Gastroesophageal sphincter (tissue), 4 donors: ENCODE results near the gene EBF4. TPM values are rescaled to one million over a fixed set of nuclear protein-coding genes. Genes with fewer than 3 reads are reported as not detected.

Experiments used
- ATAC-seq: fragments of 150-250 bp; one replicate; pipeline ENCODE4 v1.9.1; 2016; ENCODE audit warnings: mild to moderate bottlenecking, moderate library complexity
- H3K27ac ChIP-seq, 4 donors: fragments of 200-600 bp; sonication (generic) in 3 of 4; 1 replicate in 3 of 4; 2 replicates in 1 of 4; pipeline ENCODE4 v1.5.1; 2016 to 2019
- H3K27me3 ChIP-seq: fragments of 200-600 bp; sonication (generic); one replicate; pipeline ENCODE4 v1.5.1; 2019
- H3K36me3 ChIP-seq, 2 donors: fragments of 200-600 bp; sonication (generic); one replicate each; pipeline ENCODE4 v1.5.1; 2019; ENCODE audit warnings: control low read depth in 1 of 2
- H3K4me1 ChIP-seq, 3 donors: fragments of 200-600 bp; sonication (generic); 1 replicate in 2 of 3; 2 replicates in 1 of 3; pipeline ENCODE4 v1.5.1; 2016 to 2019; ENCODE audit warnings: control low read depth in 2 of 3
- H3K4me3 ChIP-seq, 2 donors: fragments of 200-600 bp; sonication (generic); one replicate each; pipeline ENCODE4 v1.5.1; 2019; ENCODE audit warnings: mild to moderate bottlenecking in 1 of 2, moderate library complexity in 1 of 2
- H3K9me3 ChIP-seq, 3 donors: fragments of 200-600 bp; sonication (generic); one replicate each; pipeline ENCODE4 v1.5.1; 2017 to 2019; ENCODE audit warnings: control low read depth in 2 of 3
- CTCF ChIP-seq, 4 experiments: fragments of 200-600 bp in 2 of 4; fragments of 450-650 bp in 2 of 4; sonication (generic) in 1 of 4; IDR thresholded peaks; one replicate each; pipeline ENCODE4 v1.5.1; 2017 to 2019; ENCODE audit warnings: antibody characterized with exemption in 4 of 4, mild to moderate bottlenecking in 2 of 4, moderate library complexity in 2 of 4
- EP300 ChIP-seq: sonication (generic); formaldehyde crosslinking; IDR thresholded peaks from one replicate; pipeline ENCODE4 v1.6.1; 2017; ENCODE audit warnings: antibody characterized with exemption, mild to moderate bottlenecking
- POLR2A ChIP-seq, 2 donors: fragments of 450-650 bp; IDR thresholded peaks; one replicate each; pipeline ENCODE4 v1.6.1; 2017; ENCODE audit warnings: antibody characterized with exemption in 2 of 2, mild to moderate bottlenecking in 2 of 2, moderate library complexity in 1 of 2
- POLR2AphosphoS5 ChIP-seq: sonication (generic); formaldehyde crosslinking; IDR thresholded peaks from one replicate; pipeline ENCODE4 v1.6.1; 2017; ENCODE audit warnings: antibody characterized with exemption
- WGBS, 2 donors: methylation state at CpG; one replicate each; pipeline ENCODE4 v1.1.5; 2018; ENCODE audit warnings: low coverage in 1 of 2; 5-methylcytosine and 5-hydroxymethylcytosine counted together
- total RNA-seq, 4 donors: library from RNA; depleted of rRNA; stranded (reverse); fragments of >200 nt; gene quantifications; one replicate each; pipeline ENCODE4 v1.1.0, GENCODE V29; 2016

EBF4 gene
- total RNA-seq: 10 to 100 TPM; 14.5 to 36.6 (median 19.6) TPM

- peak; percentile 84 for ATAC-seq
- no peaks in the 10 kb centered on the region for H3K36me3 ChIP-seq
- H3K27ac ChIP-seq: peak within 1 kb of the TSS; percentile 23 to 96 (median 94)
- TF ChIP-seq CTCF (IDR thresholded peaks at IDR 0.05) (no peak), POLR2A (IDR thresholded peaks at IDR 0.05) (peak; percentile 69 to 70)
- H3K9me3 ChIP-seq: no peaks in the 10 kb centered on the region
- peak within 1 kb of the TSS; percentile 35 to 71 for H3K4me3 ChIP-seq
- H3K27me3 ChIP-seq: peaks cover 8% of the 10 kb centered on the region
- peaks cover 0 to 27% (median 2%) of the 10 kb centered on the region in 3 donors for H3K4me1 ChIP-seq
- 3 to 6% methylated on average over 20 to 31 of the region's 106 CpGs for WGBS, 2 donors
Observed at GRCh38 chr20:2692036-2692885, at the start of gene EBF4. Gene EBF4 (plus strand): TSS chr20:2692780. CDS start chr20:2693646, 866 bp downstream.

- Histone ChIP-seq H3K9me3 (no peaks in the 10 kb centered on the region), H3K27ac (no peak overlapping the region), H3K4me3 (no peak overlapping the region), H3K27me3 (no peaks in the 10 kb centered on the region), H3K4me1 (no peaks in the 10 kb centered on the region), H3K36me3 (peaks cover 0 to 43% of the 10 kb centered on the region in 2 donors)
- no peak for ATAC-seq
- WGBS, 2 donors: 50% methylated on average over 1 of the region's 1 CpG; no CpG with 5 or more reads in 1 of the 2 donors
- TF ChIP-seq POLR2A (IDR thresholded peaks at IDR 0.05) (no peak), EP300 (no peak), CTCF (IDR thresholded peaks at IDR 0.05) (no peak), POLR2AphosphoS5 (no peak)
Observed at GRCh38 chr20:2643708-2644107, 48.9 kb upstream of the EBF4 start.

GRCh38 chr20:2651772-2652723, 40.5 kb upstream of the EBF4 start, which contains the start of gene NOP56:
Gene NOP56 (plus strand): TSS chr20:2652632. CDS start chr20:2652661, 29 bp downstream.
- peak within 1 kb of the TSS; percentile 83 to 96 for H3K4me3 ChIP-seq
- TF ChIP-seq EP300 (no peak), POLR2AphosphoS5 (peak; percentile 84), CTCF (IDR thresholded peaks at IDR 0.05) (peak in 1 of 4 experiments; percentile 2), POLR2A (IDR thresholded peaks at IDR 0.05) (peak; percentile 72 to 75)
- H3K27me3 ChIP-seq: no peaks in the 10 kb centered on the region
- H3K9me3 ChIP-seq: no peaks in the 10 kb centered on the region
- H3K36me3 ChIP-seq: peaks cover 0 to 35% of the 10 kb centered on the region in 2 donors
- ATAC-seq: peak; percentile 97
- H3K27ac ChIP-seq: peak within 1 kb of the TSS; percentile 51 to 95 (median 86)
- WGBS, 2 donors: 0 to 3% methylated on average over 9 to 31 of the region's 101 CpGs
- H3K4me1 ChIP-seq: peaks cover 0 to 35% (median 18%) of the 10 kb centered on the region in 3 donors

GRCh38 chr20:2652724-2653555, 39.6 kb upstream of the EBF4 start:
- no peaks in the 10 kb centered on the region for H3K9me3 ChIP-seq
- TF ChIP-seq POLR2AphosphoS5: no peak
- TF ChIP-seq CTCF (IDR thresholded peaks at IDR 0.05): no peak
- no peak for TF ChIP-seq POLR2A (IDR thresholded peaks at IDR 0.05)
- TF ChIP-seq EP300: no peak
- 0% methylated on average over 4 of the region's 56 CpGs; no CpG with 5 or more reads in 1 of the 2 donors for WGBS, 2 donors
- peaks cover 0 to 35% (median 18%) of the 10 kb centered on the region in 3 donors for H3K4me1 ChIP-seq
- H3K27me3 ChIP-seq: no peaks in the 10 kb centered on the region
- ATAC-seq: peak; percentile 55
- H3K36me3 ChIP-seq: peaks cover 0 to 44% of the 10 kb centered on the region in 2 donors
- peak overlapping the region; percentile 83 to 96 for H3K4me3 ChIP-seq
- H3K27ac ChIP-seq: peak overlapping the region; percentile 7 to 95 (median 86)
